HG03066 (cell line): ENCODE measurements around the gene ZMYND19.
"Not testable (repeated sequence)": the region's sequence is repeated elsewhere in the genome, so short reads cannot be mapped to it uniquely, and the experiment has no call there.

Experiments used
- ATAC-seq: cut with Tn5 transposase; IDR thresholded peaks from one replicate; pipeline ENCODE4 v1.9.1; 2021; ENCODE audit warnings: low read depth; ENCODE audit not compliant: unreplicated experiment

Gene ZMYND19

DNA sequence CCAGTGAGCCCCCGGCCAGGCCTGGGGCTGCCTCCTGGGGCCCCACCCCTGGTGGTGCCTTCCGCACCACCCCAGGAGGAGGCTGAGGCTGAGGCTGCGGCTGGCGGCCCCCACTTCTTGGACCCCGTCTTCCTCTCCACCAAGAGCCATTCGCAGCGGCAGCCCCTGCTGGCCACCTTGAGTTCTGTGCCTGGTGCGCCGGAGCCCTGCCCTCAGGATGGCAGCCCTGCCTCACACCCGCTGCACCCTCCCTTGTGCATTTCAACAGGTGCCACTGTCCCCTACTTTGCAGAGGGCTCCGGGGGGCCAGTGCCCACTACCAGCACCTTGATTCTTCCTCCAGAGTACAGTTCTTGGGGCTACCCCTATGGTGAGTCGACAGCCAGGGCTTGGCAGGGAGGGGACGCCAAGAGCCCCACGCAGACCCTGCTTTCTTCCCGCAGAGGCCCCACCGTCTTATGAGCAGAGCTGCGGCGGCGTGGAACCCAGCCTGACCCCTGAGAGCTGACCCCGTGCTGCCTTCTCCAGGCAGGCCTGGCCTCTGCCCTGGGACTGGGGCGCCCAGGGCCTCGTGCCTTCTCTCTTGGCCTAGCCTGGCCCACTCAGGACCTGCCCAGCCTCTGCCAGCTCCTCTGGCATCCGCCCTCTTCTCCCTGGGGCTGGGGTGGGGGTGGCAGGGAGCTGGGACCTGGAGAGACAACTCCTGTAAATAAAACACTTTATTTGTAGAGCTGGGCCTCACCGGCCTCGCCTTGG is 24.5 kb upstream of the ZMYND19 start:
- no peak for ATAC-seq

- no peak for ATAC-seq
These were observed 23.6 kb upstream of the ZMYND19 start for GRCh38 chr9:137613738-137614523.

DNA sequence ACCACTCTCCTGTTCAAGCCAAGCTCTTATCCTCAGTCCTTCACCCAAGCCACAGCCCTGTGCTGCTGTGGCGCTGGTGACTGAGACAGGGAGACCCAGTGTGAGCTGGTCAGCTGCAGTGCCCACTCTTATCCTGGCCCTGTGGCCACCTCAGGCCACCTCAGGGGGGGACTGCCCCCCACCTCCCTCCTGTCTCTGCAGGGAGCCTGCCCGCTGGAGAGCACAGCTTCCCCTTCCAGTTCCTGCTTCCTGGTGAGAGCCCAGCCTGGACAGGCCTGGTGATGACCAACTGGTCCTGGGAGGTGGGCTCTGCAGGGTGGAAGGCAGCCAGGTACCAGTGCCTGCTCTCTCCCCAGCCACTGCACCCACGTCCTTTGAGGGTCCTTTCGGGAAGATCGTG is 22.9 kb upstream of the ZMYND19 start:
- ATAC-seq, result no peak

GRCh38 chr9:137612741-137613142 is 22.4 kb upstream of the ZMYND19 start:
- no peak for ATAC-seq

- no peak for ATAC-seq
These were observed 21.6 kb upstream of the ZMYND19 start for GRCh38 chr9:137611623-137612609.

GRCh38 chr9:137610944-137611343 is 20.6 kb upstream of the ZMYND19 start:
- no peak for ATAC-seq

- no peak for ATAC-seq
These were observed 17.0 kb upstream of the ZMYND19 start for GRCh38 chr9:137607141-137607857.

- no peak for ATAC-seq
These were observed 16.4 kb upstream of the ZMYND19 start for GRCh38 chr9:137606734-137607138.

DNA sequence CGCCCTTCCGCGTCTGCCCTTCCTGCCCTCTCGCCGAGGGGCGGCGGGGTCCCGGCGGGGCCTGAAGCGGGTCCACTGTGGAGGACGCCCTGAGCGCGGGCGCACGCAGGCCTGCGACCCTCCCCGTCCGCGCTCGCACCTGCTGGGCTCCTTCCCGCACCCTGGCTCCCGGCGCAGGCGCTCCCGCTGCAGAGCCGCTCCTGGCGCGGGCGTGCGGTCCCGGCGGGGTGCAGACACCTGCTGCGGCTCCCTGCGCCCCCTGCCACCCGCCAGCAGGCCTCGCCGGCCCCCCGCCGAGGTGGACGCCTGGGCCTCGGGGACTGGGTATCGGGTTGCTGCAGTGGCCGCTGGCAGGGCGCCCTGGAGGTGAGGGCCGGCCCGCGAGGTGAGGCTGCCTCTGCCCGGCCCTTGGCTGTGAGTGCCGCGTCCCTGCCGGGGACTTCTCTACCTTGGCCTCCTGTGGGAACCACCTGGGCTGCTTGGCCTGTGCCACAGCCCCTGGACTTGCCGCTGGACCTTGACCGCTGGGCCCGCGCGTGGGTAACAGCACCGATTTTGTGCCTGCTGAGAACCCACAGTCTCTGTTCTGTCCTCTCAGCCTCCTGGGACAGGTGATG is 15.8 kb upstream of the ZMYND19 start:
- peak; percentile 8 for ATAC-seq

DNA sequence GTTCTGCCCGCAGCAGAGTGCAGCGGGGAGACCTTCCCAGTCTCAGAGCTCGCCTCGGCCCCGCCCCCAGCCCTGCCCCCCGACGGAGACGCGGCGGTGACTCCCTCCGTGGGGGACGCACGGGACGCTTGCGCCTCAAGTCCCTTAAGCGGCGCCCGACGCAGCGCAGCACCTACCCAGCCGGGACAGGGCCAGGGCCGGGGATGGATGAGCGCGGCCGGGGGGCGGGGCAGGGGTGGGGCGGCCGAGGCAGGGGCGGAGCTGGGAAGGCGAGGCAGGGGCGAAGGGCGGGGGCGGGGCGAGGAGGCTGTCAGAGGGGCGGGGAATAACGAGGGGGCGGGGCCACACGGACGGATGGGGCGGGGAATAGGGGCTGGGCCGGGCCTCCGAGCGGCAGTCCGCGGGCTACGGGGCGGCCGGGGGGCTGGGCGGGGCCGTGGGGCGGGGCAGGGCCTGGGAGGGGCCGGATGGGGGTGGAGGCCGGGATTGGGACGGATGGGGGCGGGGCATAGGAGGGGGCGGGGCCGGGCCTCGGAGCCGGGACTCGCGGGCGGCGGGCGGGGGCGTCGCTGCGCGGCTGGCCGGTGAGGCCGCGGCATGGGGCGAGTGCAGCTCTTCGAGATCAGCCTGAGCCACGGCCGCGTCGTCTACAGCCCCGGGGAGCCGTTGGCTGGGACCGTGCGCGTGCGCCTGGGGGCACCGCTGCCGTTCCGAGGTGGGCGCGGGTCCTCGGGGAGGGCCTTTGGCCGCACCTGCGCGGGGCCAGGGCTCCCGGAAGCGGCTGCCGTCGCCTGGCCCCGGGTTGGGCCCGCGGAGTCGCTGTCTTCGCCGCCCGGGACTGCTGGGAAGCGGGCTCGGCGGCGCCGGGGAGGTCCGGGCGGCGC is 15.1 kb upstream of the ZMYND19 start, which contains the start of gene ARRDC1:
Gene ARRDC1, plus strand, starts transcription at position 566 of the 884 bp plus-strand sequence. Its CDS starts 32 bp downstream, at position 598.
- ATAC-seq, result peak; percentile 74

DNA sequence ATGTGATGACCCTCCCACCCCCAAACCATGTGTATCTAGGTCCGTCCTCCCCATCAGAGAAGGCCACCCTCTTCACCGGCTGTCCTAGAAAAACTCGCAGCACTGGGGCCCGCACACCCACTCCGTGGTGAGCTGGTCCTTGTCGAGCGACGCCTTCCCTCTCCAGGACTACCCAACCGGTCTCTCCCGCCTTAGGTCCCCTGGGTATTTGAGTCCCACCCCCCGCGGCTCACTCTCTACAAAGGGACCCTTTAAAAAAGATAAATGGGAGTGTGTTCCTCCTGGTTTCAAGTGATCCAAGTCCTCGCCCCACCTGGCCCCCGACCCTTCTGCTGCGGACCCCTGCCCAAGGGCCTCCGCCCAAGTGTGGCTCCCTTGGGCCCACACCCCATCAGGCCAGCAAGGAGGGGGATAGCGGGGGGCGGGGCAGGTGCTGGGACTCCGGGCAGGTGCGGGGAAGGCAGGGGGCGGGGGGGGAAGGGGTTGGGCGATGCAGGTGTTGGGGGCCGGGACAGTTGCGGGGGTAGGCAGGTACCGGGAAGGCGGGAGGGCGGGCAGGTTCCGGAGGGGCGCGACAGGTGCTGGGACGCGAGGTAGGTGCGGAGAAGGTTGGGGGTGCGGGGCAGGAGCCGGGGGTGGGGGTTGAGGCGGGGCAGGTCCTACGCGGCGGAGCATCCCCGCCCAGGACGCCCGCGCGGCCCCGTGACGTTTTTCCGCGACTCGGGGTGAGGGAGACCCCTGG is 14.2 kb upstream of the ZMYND19 start:
- no peak for ATAC-seq

GRCh38 chr9:137603879-137604278 is 13.6 kb upstream of the ZMYND19 start:
- no peak for ATAC-seq

GRCh38 chr9:137602661-137603060 is 12.3 kb upstream of the ZMYND19 start:
- ATAC-seq, result no peak

DNA sequence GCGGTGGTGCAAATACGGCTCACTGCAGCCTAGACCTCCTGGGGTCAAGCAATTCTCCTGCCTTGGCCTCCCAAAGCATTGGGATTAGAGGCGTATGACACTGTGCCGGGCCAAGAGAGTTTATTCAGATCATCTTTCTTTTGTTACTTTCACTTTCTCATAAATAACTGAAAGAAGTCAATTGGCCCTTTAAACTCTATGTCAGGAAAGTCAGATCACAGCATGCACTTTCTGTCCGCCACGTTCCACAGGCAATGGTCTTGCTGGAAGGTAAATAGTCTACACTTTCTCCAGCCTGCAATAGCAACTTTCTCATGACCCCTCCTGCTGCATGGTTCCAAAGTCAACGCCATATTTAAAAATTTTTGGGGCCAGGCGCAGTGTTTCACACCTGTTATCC is 8.6 kb upstream of the ZMYND19 start:
- no peak for ATAC-seq

- not testable (repeated sequence) for ATAC-seq
These were observed 6.3 kb upstream of the ZMYND19 start for GRCh38 chr9:137596577-137596976.

GRCh38 chr9:137593176-137593575 is 2.9 kb upstream of the ZMYND19 start:
- ATAC-seq, result no peak

DNA sequence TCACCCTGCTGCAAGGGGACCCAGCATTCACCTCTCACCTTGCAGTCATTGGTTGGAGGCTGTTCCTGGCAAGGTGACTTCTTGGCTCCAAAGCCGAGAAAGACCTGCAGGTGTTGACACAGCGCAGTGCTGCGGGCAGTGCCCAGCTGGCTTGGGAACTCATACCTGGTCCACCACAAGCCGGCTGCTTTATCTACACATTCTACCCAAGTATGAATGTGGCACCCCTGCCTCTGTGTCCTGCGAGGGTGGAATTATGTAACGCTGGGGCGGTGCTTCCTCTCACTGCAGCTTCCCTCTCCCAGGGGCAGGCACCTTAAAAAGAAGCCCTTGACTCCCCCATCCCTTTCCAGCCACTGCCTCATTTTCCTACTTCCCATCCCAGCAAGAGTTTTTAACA is 2.5 kb upstream of the ZMYND19 start:
- ATAC-seq, result no peak

GRCh38 chr9:137590123-137590468 is 216 bp downstream of the ZMYND19 start:
- ATAC-seq, result peak; percentile 8
